ENCODE measurements around the gene CLDN9.

DNA sequence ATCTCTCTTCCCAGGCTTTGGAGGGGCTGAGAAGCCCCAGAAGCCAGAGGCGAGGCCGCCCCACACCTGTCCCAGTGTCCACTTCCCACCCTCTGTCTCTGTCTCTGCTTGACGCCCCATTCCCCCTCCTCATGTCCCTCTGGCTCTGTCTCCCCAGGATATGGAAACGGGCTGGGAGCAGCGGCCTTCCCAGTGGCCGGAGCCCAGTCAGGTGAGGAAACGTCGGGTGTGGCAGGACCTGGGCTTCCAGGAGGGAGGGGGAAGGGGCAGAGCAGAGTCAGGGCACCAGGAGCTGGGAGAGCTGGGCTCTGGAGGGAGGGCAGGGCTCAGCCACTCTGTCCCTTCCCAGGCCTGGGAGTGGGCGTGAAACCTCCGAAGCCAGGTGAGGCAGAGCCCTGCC is 21.8 kb upstream of the CLDN9 start:
- TF ChIP-seq POLR2A (IDR thresholded peaks at IDR 0.05; ENCODE audit: low read depth, low read length), result no peak
- no peak for TF ChIP-seq SPI1 (IDR thresholded peaks at IDR 0.05; ENCODE audit: low read depth, low read length)
- TF ChIP-seq POU2F2 (IDR thresholded peaks at IDR 0.05; ENCODE audit: low read depth, low read length), result no peak
